ENCODE measurements around the gene RAB27A.

DNA sequence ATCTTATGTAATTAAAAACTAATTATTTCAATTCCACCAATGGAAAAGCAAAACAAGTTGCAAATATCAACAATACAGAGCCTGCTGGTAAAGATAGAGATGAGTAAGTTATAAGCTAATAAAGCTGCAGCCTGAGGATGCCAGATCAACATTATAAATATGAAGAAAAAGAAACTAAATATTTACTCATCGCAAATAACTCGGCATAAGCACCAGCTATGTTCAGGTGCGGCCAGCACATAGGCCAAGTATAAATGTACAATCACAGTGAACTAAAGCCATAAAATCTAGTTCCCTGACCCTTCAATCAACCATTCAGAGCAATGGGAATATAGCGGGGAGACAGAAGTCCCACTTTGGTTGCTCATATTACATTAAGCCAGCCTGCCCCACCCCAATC is 85.1 kb downstream of the RAB27A start:
- TF ChIP-seq POLR2A (IDR thresholded peaks at IDR 0.05) (no peak), EP300 (IDR thresholded peaks at IDR 0.05) (no peak), POLR2AphosphoS5 (IDR thresholded peaks at IDR 0.05) (no peak)
- TF ChIP-seq, protein P1, sequence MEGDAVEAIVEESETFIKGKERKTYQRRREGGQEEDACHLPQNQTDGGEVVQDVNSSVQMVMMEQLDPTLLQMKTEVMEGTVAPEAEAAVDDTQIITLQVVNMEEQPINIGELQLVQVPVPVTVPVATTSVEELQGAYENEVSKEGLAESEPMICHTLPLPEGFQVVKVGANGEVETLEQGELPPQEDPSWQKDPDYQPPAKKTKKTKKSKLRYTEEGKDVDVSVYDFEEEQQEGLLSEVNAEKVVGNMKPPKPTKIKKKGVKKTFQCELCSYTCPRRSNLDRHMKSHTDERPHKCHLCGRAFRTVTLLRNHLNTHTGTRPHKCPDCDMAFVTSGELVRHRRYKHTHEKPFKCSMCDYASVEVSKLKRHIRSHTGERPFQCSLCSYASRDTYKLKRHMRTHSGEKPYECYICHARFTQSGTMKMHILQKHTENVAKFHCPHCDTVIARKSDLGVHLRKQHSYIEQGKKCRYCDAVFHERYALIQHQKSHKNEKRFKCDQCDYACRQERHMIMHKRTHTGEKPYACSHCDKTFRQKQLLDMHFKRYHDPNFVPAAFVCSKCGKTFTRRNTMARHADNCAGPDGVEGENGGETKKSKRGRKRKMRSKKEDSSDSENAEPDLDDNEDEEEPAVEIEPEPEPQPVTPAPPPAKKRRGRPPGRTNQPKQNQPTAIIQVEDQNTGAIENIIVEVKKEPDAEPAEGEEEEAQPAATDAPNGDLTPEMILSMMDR (IDR thresholded peaks at IDR 0.05), result no peak

Data from gastroesophageal sphincter (tissue), 3 donors.